Small intestine (tissue), 7 donors: ENCODE data around the gene MDFI. TPM values are rescaled to one million over a fixed set of nuclear protein-coding genes. Genes with fewer than 3 reads are reported as not detected.

ENCODE experiments used
- DNase-seq, 2 donors: peaks; one replicate each; pipeline versions ENCODE4 v3.0.0 to v3.0.0-alpha.2; 2013
- FAIRE-seq: peaks from 2 replicates; lab custom pipeline; 2012; peaks lifted over from hg19 to GRCh38; lab: Jason Lieb, UNC
- H3K27ac ChIP-seq, 3 donors: one replicate each; pipeline ENCODE4 v1.5.1; 2013; ENCODE audit warnings: low read length in 2 of 3, mild to moderate bottlenecking in 2 of 3, control low read depth in 1 of 3, inconsistent platforms in 1 of 3, low read depth in 1 of 3, moderate library complexity in 1 of 3
- H3K27me3 ChIP-seq, 3 donors: one replicate each; pipeline ENCODE4 v1.6.1; 2013; ENCODE audit warnings: low read length in 3 of 3, inconsistent platforms in 1 of 3; ENCODE audit not compliant: control insufficient read depth in 3 of 3, insufficient read depth in 3 of 3
- H3K36me3 ChIP-seq, 3 donors: one replicate each; pipeline ENCODE4 v1.6.1; 2013; ENCODE audit warnings: low read length in 3 of 3, inconsistent platforms in 1 of 3, low read depth in 1 of 3, mild to moderate bottlenecking in 1 of 3, moderate library complexity in 1 of 3; ENCODE audit not compliant: control insufficient read depth in 3 of 3, insufficient read depth in 2 of 3
- H3K4me1 ChIP-seq, 3 donors: one replicate each; pipeline ENCODE4 v1.6.1; 2013; ENCODE audit warnings: low read length in 2 of 3, inconsistent platforms in 1 of 3, low read depth in 1 of 3, mild to moderate bottlenecking in 1 of 3, moderate library complexity in 1 of 3; ENCODE audit not compliant: control insufficient read depth in 3 of 3, insufficient read depth in 2 of 3
- H3K4me3 ChIP-seq, 3 donors: one replicate each; pipeline ENCODE4 v1.5.1; 2013; ENCODE audit warnings: low read length in 3 of 3, control low read depth in 1 of 3, inconsistent platforms in 1 of 3, low read depth in 1 of 3, mild to moderate bottlenecking in 1 of 3, moderate library complexity in 1 of 3
- H3K9me3 ChIP-seq, 2 donors: one replicate each; pipeline ENCODE4 v1.6.1; 2013; ENCODE audit warnings: low read depth in 1 of 2, low read length in 1 of 2; ENCODE audit not compliant: control insufficient read depth in 2 of 2, insufficient read depth in 1 of 2
- WGBS, 3 donors: extraction: QIAGEN DNeasy Blood & Tissue Kit; methylation state at CpG; one replicate each; pipeline ENCODE4 v1.1.7; 2013; 5-methylcytosine and 5-hydroxymethylcytosine counted together
- polyA plus RNA-seq, 4 donors: library from polyadenylated mRNA; stranded (reverse) in 3 of 4; unstranded in 1 of 4; fragments of 200-250 nt in 3 of 4; fragments of 120-200 nt in 1 of 4; gene quantifications; one replicate each; pipeline versions ENCODE4 v1.2.1 to v1.2.3, GENCODE V29; 2013
- donor health status: healthy with polysubstance abuse.
- donor health status: control.
- donor health status: control.
- donor health status: Bipolar disorder and iron deficiency.
- donor health status: healthy.

MDFI gene
- polyA plus RNA-seq, 4 donors = 0.81 to 22.9 (median 4.0) TPM

- FAIRE-seq = no peak
- Histone ChIP-seq H3K4me1 (no peaks in the 10 kb centered on the region), H3K36me3 (peaks cover 0 to 67% (median 0%) of the 10 kb centered on the region in 3 donors), H3K4me3 (no peak overlapping the region), H3K9me3 (no peaks in the 10 kb centered on the region), H3K27me3 (no peaks in the 10 kb centered on the region), H3K27ac (no peak overlapping the region)
- DNase-seq = no peak
- WGBS, 3 donors = 93 to 96% (median 94%) methylated on average over 6 of the region's 6 CpGs
These were observed 58.5 kb downstream of the MDFI start for GRCh38 chr6:41696788-41697187.

GRCh38 chr6:41697861-41698781 lies 59.9 kb downstream of the MDFI start:
- no peaks in the 10 kb centered on the region for H3K9me3 ChIP-seq
- DNase-seq (no peak), FAIRE-seq (no peak)
- no peaks in the 10 kb centered on the region for H3K4me1 ChIP-seq
- 74 to 85% (median 82%) methylated on average over 15 of the region's 15 CpGs for WGBS, 3 donors
- H3K27me3 ChIP-seq = no peaks in the 10 kb centered on the region
- H3K36me3 ChIP-seq = peaks cover 0 to 70% (median 0%) of the 10 kb centered on the region in 3 donors
- no peak overlapping the region for H3K27ac ChIP-seq
- no peak overlapping the region for H3K4me3 ChIP-seq

GRCh38 chr6:41699063-41699462 lies 60.8 kb downstream of the MDFI start:
- H3K27me3 ChIP-seq = no peaks in the 10 kb centered on the region
- no peaks in the 10 kb centered on the region for H3K9me3 ChIP-seq
- no peaks in the 10 kb centered on the region for H3K4me1 ChIP-seq
- WGBS, 3 donors = 76 to 91% (median 83%) methylated on average over 2 of the region's 2 CpGs
- no peak overlapping the region for H3K4me3 ChIP-seq
- DNase-seq (no peak), FAIRE-seq (no peak)
- H3K36me3 ChIP-seq = peaks cover 0 to 72% (median 0%) of the 10 kb centered on the region in 3 donors
- no peak overlapping the region for H3K27ac ChIP-seq

- H3K4me3 ChIP-seq = no peak overlapping the region
- no peak for FAIRE-seq
- H3K4me1 ChIP-seq = peaks cover 0 to 12% (median 0%) of the 10 kb centered on the region in 3 donors
- DNase-seq = no peak
- no peaks in the 10 kb centered on the region for H3K9me3 ChIP-seq
- 84 to 90% (median 89%) methylated on average over 18 to 20 of the region's 20 CpGs for WGBS, 3 donors
- H3K27ac ChIP-seq = no peak overlapping the region
- H3K27me3 ChIP-seq = no peaks in the 10 kb centered on the region
- peaks cover 0 to 72% (median 0%) of the 10 kb centered on the region in 3 donors for H3K36me3 ChIP-seq
These were observed 62.4 kb downstream of the MDFI start for GRCh38 chr6:41700463-41701347.

- DNase-seq = no peak
- FAIRE-seq = no peak
- 94 to 97% (median 97%) methylated on average over 10 of the region's 10 CpGs for WGBS, 3 donors
These were observed 63.9 kb downstream of the MDFI start for GRCh38 chr6:41702089-41702745.

GRCh38 chr6:41702771-41703494 lies 64.7 kb downstream of the MDFI start:
- FAIRE-seq (no peak), DNase-seq (no peak)
- Histone ChIP-seq H3K4me3 (no peak overlapping the region), H3K27me3 (no peaks in the 10 kb centered on the region), H3K9me3 (no peaks in the 10 kb centered on the region), H3K36me3 (peaks cover 0 to 86% (median 0%) of the 10 kb centered on the region in 3 donors), H3K27ac (no peak overlapping the region), H3K4me1 (peaks cover 0 to 29% (median 0%) of the 10 kb centered on the region in 3 donors)
- 84 to 88% (median 87%) methylated on average over 14 of the region's 14 CpGs for WGBS, 3 donors

More at GRCh38 chr6:41702089-41702745, 63.9 kb downstream of the MDFI start:
- no peak overlapping the region for H3K4me3 ChIP-seq
- H3K4me1 ChIP-seq = peaks cover 0 to 26% (median 0%) of the 10 kb centered on the region in 3 donors
- no peaks in the 10 kb centered on the region for H3K9me3 ChIP-seq
- H3K27me3 ChIP-seq = no peaks in the 10 kb centered on the region
- no peak overlapping the region for H3K27ac ChIP-seq
- peaks cover 0 to 80% (median 0%) of the 10 kb centered on the region in 3 donors for H3K36me3 ChIP-seq
